Erythroblast (primary cell): ENCODE data around the gene FBXO11.
"Not testable (repeated sequence)": the region's sequence is repeated elsewhere in the genome, so short reads cannot be mapped to it uniquely, and the experiment has no call there.

Experiments used
- DNase-seq, 2 experiments: peaks; one replicate each; lab custom pipeline; 2025; lab: John Stamatoyannopoulos, UW
- GATA1 ChIP-seq: IDR thresholded peaks from 2 replicates; pipeline ENCODE4 v1.6.1; 2011; ENCODE audit warnings: low read depth, mild to moderate bottlenecking, control low read depth, low read length, moderate library complexity
- POLR2A ChIP-seq: IDR thresholded peaks from 2 replicates; pipeline ENCODE4 v1.6.1; 2011; ENCODE audit warnings: mild to moderate bottlenecking, low read length

FBXO11 gene

GRCh38 chr2:47907039-47907781 is 912 bp upstream of the FBXO11 start:
- no peak for TF ChIP-seq GATA1
- no peak for TF ChIP-seq POLR2A
- DNase-seq: peak; percentile 66 to 74

GRCh38 chr2:47905386-47906156 is 727 bp downstream of the FBXO11 start:
- DNase-seq: peak; percentile 86 to 89
- no peak for TF ChIP-seq POLR2A
- TF ChIP-seq GATA1: no peak

- peak; percentile 26 to 59 for DNase-seq
- TF ChIP-seq GATA1 (no peak), POLR2A (no peak)
These were observed 2.4 kb downstream of the FBXO11 start for GRCh38 chr2:47903781-47904490.

GRCh38 chr2:47901892-47902291 is 4.4 kb downstream of the FBXO11 start:
- DNase-seq: not testable (repeated sequence)

- TF ChIP-seq GATA1: no peak
- TF ChIP-seq POLR2A: no peak
- no peak for DNase-seq
These were observed 5.4 kb downstream of the FBXO11 start for GRCh38 chr2:47900857-47901256.

GRCh38 chr2:47899915-47900816 is 6.1 kb downstream of the FBXO11 start:
- peak; percentile 16 for TF ChIP-seq POLR2A
- TF ChIP-seq GATA1: no peak
- peak; percentile 54 to 59 for DNase-seq

- DNase-seq: no peak
- no peak for TF ChIP-seq POLR2A
- no peak for TF ChIP-seq GATA1
These were observed 8.2 kb downstream of the FBXO11 start for GRCh38 chr2:47897883-47898731.

- not testable (repeated sequence) for DNase-seq
These were observed 9.0 kb downstream of the FBXO11 start for GRCh38 chr2:47897191-47897882.

GRCh38 chr2:47896450-47896968 is 9.8 kb downstream of the FBXO11 start:
- DNase-seq: no peak
- TF ChIP-seq GATA1: no peak
- no peak for TF ChIP-seq POLR2A

- no peak for TF ChIP-seq GATA1
- no peak for TF ChIP-seq POLR2A
- peak; percentile 23 to 34 for DNase-seq
These were observed 12.5 kb downstream of the FBXO11 start for GRCh38 chr2:47893771-47894170.

- no peak for DNase-seq
- TF ChIP-seq POLR2A: no peak
- no peak for TF ChIP-seq GATA1
These were observed 14.0 kb downstream of the FBXO11 start for GRCh38 chr2:47892338-47892730.
